Left ventricle myocardium superior (tissue), 1 donor: Measurements from ENCODE around the gene DNAAF1. TPM values are rescaled to one million over a fixed set of nuclear protein-coding genes. Genes with fewer than 3 reads are reported as not detected.
"Not testable (repeated sequence)": the region's sequence is repeated elsewhere in the genome, so short reads cannot be mapped to it uniquely, and the experiment has no call there.

Source experiments
- ATAC-seq: fragments of 200-7000 bp; cut with Tn5 transposase; one replicate; pipeline ENCODE4 v1.9.1; 2020; ENCODE audit warnings: mild to moderate bottlenecking, moderate library complexity
- DNase-seq: peaks from one replicate; pipeline ENCODE4 v3.0.0-alpha.2; 2020
- intact Hi-C: fragments of 100-400 bp; cut with micrococcal nuclease; formaldehyde crosslinking; loops from one replicate; pipeline ENCODE4 v1.11.0; 2022
- total RNA-seq: library from RNA; stranded (reverse); fragmentation: NEBNext Ultra II Directional; extraction: Animal tissue kit (Norgen Biotek cat#: 25700); gene quantifications from one replicate; pipeline ENCODE4 v1.2.1, GENCODE V29; 2021
- donor health status: DM: no; HTN: yes; CAD: no; lungs with severe emphysema.

The DNAAF1 gene
- total RNA-seq, 1 donor from 2014 or later: not detected

DNA sequence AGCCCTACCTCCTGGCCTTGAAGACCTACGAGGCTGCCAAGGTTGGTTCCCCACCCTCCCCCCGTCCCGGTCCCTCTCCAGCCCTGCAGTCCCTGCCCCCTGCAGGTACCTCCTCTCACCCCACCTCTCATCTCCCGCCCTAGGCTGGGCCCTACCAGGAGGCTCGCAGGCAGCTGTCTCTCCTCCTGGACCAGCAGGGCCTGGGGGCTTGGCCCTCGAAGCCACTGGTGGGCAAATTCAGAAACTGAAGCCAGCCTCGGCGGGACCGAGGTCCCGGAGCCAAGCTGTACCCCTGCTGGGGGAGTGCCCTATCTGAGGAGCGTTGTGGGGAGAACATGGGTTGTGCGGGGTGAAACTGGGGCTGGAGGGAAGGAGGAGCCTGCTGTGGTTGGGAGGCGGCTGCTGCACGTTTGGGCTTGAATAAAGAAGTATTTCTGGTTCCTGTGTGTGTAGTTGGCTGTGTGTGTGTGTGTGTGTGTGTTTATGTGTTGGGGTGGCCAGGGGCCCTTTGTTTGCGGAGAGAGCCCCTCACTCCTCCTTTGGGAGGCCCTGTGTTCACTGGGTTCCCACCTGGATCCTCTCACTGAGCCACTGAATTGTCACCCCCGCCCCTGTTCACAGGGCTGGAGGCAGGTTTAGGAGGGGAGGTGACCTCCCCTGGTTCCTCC is 51.8 kb downstream of the DNAAF1 start:
- DNase-seq (no peak), ATAC-seq (no peak)
- intact Hi-C loops: no loop called here

DNA sequence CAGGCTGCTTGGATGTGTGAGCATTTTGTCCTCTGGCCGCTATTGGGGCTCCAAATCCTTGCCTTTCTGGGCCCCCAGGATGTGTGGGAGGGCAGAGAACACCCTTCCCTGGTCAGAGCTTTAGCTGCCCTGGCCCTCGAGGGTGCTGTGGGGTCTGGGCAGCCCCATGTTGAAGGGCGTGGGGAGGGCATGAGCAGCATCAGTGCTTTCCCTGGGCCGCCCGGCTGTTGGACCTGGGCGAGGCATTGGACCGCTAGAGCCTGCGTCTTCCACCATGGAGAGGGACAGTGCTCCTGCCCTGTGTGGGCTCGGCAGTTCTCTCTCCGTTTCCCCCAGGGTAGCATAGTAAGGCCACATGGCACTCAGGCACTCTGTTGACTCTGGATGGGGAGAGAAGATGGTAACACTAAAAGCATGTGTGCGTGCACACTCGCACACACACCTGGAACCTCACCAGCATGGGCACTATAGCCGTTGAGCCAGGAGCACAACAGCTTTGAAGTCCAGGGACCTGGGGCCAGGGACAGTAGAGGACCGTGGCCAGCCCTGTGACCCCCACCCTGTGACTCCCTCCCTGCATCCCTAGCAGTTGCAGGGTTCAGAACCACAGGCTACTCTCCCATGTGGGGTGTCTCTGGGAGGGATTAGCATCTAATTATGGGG is 52.5 kb downstream of the DNAAF1 start:
- DNase-seq (no peak), ATAC-seq (no peak)
- intact Hi-C loops: no loop called here

DNA sequence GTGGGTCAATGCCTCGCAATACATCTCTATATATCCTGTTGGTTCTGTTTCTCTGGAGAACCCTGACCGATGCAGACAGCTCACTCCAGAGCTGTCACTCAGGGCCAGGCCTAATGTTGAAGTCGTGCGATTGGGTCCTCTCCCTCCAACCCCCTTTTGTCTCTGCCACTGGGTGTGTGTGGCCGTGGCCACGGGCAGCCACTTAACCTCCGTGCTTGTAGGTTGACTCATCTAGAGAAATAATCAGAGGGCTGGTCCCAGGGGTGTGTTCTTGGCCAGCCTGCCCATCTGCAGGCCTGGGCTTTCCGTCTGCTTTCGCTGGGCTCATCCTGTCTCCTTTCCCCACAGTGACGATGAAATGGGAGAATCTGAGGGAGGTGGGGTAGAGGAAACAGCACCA is 53.3 kb downstream of the DNAAF1 start:
- ATAC-seq: peak; percentile 22
- intact Hi-C loops: no loop called here
- DNase-seq: no peak

DNA sequence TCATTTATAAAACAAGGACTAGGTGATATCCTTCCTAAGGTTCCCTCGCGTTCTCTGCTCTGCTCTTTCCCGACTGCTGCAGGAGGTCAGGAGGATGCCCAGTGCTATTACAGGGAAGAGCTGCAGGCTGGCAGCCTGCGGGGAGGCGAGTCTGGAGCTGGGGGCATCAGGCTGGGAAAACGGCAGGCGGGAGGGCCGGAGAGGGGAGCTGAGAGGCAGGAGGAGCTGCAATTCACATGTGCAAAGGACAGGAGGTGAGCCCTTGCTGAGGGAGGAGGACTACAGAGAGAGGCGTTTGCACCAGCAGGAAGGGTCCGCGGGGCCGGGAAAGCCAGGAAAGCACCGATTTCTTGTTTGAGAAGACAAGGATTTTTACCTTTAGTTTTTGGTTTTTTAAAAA is 54.0 kb downstream of the DNAAF1 start:
- intact Hi-C loops: no loop called here

DNA sequence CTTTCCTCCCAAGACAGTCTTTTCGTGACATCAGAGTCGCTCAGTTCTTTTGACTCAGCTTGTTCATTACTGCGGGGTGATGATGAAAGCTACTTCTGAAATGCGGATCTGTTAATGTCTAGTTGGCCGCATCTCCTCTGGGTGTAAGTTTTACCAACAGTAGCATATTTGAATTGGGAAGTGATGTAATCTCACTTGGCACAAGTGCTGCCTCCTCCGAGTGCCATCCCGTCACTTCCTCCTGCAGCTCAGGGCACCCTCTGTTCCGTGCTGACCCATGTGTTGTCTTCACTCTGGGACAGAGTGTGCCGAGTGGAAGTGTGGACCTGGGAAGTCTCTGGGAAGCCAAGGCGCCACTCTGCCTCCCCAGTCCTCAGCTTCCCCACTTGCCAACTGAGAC is 54.8 kb downstream of the DNAAF1 start:
- DNase-seq (no peak), ATAC-seq (peak; percentile 80)
- intact Hi-C loops: no loop called here

More for the DNA sequence above, 54.0 kb downstream of the DNAAF1 start:
- ATAC-seq (no peak), DNase-seq (no peak)

DNA sequence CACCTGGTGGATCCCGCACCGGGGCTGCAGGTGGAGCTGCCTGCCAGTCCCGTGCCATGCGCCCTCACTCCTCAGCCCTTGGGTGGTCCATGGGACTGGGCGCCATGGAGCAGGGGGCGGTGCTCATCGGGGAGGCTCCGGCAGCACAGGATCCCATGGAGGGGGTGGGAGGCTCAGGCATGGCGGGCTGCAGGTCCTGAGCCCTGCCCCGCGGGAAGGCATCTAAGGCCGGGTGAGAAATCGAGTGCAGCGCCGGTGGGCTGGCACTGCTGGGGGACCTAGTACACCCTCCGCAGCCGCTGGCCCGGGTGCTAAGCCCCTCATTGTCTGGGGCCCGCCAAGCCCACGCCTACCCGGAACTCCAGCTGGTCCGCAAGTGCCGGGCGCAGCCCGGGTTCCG is 59.4 kb downstream of the DNAAF1 start:
- ATAC-seq, intact Hi-C loops, DNase-seq: not testable (repeated sequence)

DNA sequence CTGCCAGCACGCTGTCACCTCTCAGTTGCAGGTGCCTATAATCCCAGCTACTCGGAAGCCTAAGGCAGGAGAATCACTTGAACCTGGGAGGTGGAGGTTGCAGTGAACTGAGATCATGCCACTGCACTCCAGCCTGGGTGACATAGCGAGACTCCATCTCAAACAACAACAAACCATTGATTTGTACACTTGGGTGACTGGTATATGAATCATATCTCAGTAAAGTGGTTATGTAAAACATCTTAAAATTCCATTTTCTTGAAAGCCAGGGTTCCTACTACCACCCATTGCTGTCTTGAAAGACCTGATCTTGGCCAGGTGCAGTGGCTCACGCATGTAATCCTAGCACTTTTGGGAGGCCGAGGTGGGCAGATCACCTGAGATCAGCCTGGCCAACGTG is 60.0 kb downstream of the DNAAF1 start:
- intact Hi-C loops, DNase-seq, ATAC-seq: not testable (repeated sequence)

DNA sequence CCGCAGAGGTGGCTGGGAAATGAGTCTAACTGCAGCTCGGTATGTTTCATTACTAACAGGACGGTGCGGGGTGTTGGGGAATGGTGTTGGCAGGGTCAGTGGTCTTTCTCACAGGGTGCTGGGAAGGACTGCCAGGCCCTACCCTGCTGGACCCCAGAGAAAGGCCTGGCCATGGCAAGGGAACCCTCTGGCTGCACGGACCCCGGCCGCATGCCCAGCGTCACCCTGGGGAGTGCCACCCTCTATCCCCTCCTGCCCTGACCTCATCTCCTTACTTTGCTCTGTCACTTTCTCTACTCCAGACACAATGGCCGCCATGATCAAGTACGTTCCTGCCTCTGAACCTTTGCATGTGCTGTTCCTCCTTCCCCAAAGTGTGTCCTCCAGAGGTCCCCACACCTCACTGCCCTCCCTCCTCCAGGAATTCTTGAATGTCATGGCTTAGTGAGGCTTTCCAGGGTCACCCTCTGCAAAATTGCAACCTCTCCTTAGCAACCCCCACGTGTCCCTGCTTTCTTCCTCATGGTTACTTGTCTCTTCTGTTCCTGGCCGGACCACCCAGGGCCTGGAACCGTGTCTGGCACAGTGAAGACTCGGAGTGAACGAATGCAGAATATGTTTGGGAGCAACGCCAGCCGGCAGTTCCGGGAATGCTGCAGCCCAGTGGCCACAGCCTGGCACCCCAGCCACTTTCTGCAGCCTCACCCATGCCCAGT is 61.0 kb downstream of the DNAAF1 start:
- no peak for ATAC-seq
- DNase-seq: no peak
- intact Hi-C loops: no loop called here

DNA sequence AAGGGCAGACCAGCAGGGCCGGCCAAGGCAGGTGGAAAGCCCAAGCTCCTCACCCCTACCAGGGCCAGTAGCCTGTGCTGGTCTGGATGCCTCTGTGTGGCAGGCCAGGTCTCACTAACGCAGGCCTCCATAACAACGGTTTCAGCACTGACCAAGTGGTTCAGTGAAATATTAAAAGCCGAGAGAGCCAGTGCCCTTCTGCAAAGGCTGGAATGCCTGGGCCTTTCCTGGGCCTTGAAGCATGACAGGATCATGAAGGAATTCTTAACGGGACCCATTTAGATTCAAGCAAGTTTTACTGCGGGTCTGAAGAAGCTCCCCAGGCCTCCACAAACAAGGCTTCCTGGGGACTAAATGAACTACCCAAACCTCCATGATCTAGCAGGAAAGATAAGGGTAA is 62.1 kb downstream of the DNAAF1 start:
- no peak for ATAC-seq
- no peak for DNase-seq
- intact Hi-C loops: no loop called here

DNA sequence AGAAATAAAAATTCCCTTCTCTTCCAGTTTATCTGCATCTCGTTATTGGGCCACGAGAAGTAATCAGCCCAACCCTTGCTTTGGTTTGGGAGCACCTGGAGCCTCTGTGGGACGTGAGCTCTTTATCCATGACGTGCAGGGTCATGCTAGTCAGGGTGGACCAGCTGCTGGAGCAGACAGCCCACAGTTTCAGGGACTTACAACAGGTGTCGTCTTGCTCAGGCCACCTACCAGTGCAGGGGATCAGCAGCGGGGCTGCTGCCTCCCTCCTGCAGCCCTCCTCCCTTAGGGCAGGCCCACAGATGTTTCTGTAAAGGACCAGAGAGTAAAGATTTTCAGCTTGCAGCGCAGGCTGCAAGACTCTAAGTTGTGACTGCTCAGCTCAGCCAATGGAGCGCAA is 62.8 kb downstream of the DNAAF1 start:
- no peak for ATAC-seq
- intact Hi-C loops: no loop called here
- no peak for DNase-seq

DNA sequence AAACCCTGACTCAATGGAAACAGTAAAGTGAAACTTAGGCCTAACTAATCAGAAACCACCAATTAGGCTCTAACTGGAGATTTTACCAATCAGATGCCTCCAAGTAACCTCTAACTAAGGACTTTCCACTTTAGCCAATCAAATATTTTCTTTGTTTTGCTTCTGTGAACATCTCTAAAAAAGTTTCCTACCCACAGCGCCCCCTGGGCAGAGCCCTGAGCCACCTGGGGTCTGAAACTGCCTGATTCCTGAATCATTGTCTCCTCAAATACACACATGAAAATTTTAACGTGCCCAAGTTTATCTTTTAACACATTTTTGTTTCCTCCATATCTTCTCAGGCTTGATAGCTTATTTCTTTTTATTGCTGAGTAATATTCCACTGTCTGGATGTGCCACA is 64.9 kb downstream of the DNAAF1 start:
- intact Hi-C loops: no loop called here
- DNase-seq (no peak), ATAC-seq (no peak)

DNA sequence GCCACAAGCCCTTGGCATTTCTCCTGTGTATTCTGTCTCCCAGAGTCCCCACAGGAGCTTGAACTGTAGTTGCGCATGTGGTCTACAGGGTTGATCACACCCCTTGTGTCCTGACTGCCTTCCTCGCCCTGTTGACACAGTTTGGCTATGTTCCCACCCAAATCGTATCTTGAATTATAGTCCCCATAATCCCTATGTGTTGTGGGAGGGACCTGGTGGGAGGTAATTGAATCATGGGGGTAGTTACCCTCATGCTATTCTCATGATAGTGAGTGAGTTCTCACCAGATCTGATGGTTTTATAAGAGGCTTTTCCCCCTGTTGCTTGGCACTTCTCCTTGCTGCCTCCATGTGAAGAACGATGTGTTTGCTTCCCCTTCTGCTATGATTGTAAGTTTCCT is 67.0 kb downstream of the DNAAF1 start:
- ATAC-seq (no peak), DNase-seq (no peak)
- intact Hi-C loops: no loop called here

DNA sequence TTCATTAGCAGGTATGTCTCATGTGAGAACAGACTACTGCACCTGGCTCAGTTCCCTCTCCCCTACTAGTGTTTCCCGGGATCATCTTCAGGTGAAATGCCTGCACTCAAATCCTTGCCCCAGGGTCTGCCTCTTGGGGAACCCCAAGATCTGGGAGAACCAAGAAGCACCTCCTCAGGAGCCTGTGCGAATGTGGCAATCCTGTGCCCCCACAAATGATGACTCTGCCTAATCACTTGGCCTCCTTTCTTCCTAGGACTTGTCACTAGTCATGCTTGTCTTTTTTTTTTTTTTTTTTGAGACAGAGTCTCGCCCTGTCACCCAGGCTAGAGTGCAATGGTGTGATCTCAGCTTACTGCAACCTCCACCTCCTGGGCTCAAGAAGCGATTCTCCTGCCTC is 67.5 kb downstream of the DNAAF1 start:
- ATAC-seq: no peak

DNA sequence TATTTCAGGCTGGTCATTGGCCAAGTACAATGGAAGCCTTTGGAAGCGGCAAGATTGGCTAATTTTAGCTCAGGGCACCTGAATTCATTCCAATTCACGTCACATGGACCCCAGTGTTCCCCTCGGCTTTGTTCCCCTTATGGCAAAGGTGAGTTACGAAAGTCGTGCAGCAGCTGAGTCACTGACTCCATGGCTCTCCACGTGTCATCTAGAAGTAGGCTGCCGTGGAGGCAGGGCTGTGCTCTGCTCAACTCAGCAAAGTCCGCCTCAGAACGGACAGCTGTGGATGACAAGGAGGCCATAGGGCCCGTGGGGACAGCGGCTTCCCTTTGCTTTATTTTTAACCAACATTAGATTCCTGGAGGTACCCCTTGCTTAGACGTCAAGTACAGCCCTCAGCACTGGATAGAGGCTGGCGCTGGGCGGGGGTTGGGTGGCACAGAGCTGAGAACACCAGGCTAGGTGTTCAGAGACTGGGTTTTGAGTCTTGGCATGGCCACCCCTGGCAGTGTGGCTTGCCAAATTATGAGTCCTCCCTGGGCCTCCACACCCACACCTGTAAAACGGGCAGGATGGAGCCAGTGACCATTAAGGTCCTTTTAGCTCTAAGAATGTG is 69.5 kb downstream of the DNAAF1 start:
- intact Hi-C loops: no loop called here
- DNase-seq: no peak
- ATAC-seq: peak; percentile 73

More for the DNA sequence above, 67.5 kb downstream of the DNAAF1 start:
- intact Hi-C loops: no loop called here
- no peak for DNase-seq

DNA sequence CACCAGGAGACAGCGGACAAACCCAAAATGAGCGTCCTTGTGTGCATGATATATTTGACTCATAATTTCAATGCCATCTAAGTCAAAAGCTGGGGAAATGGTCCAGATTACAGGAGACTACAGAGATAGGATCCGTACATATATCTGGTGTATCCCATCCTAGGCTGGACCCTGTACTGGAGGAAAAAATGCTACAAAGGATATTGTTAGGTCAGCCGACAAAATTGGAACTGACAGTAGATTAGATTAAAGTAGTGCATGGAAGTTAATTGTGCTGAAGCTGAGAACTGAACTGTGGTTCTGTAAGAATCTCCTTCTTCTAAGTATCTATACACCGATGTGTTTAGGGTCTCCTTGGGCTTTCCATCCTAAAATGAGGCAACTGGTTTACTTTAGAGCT is 70.4 kb downstream of the DNAAF1 start:
- ATAC-seq (no peak), DNase-seq (no peak)
- intact Hi-C loops: no loop called here

DNA sequence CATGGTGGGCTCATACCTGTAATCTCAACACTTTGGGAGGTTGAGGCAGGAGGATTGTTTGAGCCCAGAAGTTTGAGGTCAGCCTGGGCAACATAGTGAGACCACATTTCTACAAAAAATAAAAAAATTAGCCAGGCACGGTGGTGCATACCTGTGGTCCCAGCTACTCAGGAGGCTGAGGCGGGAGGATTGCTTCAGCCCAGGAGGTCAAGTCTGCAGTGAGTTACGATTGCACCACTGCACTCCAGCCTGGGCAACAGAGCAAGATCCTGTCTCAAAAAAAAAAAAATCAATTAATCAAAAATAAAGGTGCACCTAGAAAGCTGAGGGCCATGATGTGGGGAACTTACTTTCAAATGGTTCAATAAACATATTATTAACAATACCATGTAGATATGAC is 71.0 kb downstream of the DNAAF1 start:
- DNase-seq, intact Hi-C loops, ATAC-seq: not testable (repeated sequence)

DNA sequence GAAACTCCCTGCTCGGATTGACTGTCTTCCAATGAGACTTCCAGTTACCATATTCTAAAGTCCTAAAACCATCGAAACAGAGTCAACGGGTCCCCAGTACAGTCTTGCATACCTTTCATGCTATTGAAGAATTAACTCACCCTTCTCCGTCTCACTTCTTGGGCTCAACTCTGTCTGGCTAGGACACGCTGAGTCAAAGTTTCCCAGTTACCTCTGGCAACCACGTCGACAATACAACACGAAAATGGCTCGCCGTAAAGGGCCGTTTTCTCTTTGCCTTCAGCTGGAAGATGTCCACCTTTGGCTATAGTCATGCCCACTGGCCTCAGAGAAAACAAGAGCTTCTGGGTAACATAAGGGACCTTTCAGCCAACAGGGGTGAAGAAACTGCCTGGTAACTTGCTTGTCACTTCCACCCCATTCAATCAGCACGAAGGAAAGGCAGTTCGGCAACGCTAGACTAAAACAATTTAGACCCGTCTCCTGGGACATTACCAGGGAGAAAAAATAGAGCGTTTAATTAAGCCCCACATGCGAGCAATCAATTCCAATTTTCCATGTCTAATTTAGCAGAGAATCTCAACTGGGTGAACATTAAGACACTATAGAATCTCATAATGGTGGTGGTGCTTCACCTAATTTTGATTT is 73.2 kb downstream of the DNAAF1 start:
- ATAC-seq (no peak), DNase-seq (no peak)
- intact Hi-C loops: no loop called here

DNA sequence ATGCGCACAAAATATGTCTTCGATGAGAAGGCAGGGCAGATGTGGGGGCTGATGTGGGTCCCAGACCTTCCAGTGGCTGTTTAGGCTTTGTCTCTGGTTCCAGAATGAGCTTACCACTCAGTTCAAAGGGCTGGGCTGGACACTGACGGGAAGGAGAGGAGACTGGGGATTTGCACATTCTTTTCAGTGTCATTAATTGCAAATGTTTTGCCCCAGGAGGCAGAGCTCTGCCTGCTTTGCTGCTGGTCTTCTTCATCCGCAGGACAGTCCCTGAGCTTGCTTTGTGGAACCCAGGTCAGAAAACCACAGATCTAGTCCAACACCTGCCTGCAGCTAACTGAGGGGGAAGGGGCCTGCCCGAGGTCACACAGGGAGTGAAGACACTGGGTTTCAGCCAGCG is 73.8 kb downstream of the DNAAF1 start:
- ATAC-seq (no peak), DNase-seq (no peak)
- intact Hi-C loops: no loop called here

DNA sequence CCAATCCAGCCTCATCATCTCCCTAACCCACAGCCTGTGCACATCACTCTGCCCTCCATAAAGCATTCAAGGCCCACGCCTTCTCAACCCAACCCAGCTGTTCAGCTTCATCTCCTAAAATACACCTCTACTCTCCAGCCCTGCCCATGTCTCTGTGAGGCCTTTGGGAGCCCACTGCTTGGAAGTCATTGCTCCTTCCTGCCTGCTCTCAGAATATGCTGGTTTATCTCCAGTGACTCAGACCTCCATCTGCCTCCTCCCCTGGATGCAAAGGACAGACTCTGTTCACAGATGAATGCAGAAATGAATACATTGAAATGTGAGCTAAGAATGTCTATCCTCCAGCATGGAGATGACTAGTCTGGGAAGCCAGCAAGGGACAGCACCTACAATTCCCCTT is 75.7 kb downstream of the DNAAF1 start:
- intact Hi-C loops: no loop called here
- ATAC-seq (no peak), DNase-seq (no peak)

DNA sequence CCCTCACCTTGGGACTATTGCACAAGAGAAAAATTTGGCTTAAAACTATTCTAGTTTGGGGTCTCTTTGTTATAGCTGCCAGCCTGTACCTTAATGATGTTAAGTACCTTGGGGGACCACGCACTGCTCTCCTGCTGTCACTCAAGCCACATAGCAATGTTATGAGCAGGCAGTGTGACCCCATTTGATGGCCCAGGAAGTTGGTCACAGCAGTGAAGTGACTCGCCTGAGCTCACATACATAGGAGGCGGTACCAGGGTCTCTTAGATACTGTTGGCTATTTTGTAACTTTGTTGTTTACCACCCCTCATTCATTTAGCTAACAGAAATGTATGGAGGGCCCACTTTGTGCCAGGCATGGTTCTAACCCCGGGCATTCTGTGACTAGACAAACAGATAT is 78.3 kb downstream of the DNAAF1 start:
- DNase-seq: no peak
- intact Hi-C loops: no loop called here
- no peak for ATAC-seq
